ENCODE data around the gene ARID1B.

The ARID1B gene

DNA sequence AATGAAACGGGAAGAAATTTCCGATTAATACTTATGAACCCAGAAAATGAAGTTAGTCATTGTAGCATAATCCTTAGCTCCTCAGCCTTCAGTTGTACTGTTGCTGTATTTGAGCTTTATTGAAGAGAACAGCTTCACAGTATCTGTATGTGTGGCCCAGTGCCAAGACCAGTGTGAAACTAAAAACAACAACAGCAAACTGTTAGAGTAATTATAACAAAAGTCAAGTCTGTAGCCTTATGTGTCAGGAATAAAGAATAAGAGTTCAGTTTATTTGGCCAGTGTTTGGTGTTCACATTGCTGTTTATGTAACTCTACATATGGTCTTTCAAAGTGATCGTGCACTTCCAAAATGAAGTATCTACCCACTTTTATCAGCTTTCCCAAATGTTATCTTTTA lies 70.9 kb downstream of the ARID1B start:
- TF ChIP-seq, protein P1, sequence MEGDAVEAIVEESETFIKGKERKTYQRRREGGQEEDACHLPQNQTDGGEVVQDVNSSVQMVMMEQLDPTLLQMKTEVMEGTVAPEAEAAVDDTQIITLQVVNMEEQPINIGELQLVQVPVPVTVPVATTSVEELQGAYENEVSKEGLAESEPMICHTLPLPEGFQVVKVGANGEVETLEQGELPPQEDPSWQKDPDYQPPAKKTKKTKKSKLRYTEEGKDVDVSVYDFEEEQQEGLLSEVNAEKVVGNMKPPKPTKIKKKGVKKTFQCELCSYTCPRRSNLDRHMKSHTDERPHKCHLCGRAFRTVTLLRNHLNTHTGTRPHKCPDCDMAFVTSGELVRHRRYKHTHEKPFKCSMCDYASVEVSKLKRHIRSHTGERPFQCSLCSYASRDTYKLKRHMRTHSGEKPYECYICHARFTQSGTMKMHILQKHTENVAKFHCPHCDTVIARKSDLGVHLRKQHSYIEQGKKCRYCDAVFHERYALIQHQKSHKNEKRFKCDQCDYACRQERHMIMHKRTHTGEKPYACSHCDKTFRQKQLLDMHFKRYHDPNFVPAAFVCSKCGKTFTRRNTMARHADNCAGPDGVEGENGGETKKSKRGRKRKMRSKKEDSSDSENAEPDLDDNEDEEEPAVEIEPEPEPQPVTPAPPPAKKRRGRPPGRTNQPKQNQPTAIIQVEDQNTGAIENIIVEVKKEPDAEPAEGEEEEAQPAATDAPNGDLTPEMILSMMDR (IDR thresholded peaks at IDR 0.05; ENCODE audit: low read depth, low read length): no peak
- DNase-seq (ENCODE audit: low read depth, low spot score): peak; percentile 19
- no peak overlapping the region for H3K4me3 ChIP-seq (ENCODE audit: low read depth, low read length)
- in situ Hi-C loops (cut with HindIII; ENCODE audit: low sequenced_read_pairs): no loop called here

DNA sequence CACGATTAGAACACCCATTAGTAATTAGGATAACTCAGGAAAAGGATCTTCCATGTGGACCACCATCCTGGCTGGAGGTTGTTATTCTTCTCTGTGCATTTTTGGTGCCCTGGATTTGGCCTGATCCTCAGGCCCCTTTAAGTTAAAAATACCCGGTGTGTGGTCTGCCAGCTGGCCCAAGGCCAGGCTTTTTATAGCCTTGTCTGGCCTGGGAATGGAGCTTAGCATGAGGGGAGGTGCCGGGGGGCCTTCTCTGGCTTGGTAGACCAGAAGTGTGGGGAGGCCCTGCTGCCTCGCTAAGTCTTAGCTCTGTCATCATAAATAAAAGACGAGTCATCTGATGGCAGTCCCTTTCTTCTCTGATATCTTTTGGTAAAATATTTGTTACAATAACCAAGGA lies 71.4 kb downstream of the ARID1B start:
- TF ChIP-seq, protein P1 (IDR thresholded peaks at IDR 0.05; ENCODE audit: low read depth, low read length): no peak
- peak; percentile 50 for DNase-seq (ENCODE audit: low read depth, low spot score)
- no peak overlapping the region for H3K4me3 ChIP-seq (ENCODE audit: low read depth, low read length)
- in situ Hi-C loops (cut with HindIII; ENCODE audit: low sequenced_read_pairs): no loop called here

DNA sequence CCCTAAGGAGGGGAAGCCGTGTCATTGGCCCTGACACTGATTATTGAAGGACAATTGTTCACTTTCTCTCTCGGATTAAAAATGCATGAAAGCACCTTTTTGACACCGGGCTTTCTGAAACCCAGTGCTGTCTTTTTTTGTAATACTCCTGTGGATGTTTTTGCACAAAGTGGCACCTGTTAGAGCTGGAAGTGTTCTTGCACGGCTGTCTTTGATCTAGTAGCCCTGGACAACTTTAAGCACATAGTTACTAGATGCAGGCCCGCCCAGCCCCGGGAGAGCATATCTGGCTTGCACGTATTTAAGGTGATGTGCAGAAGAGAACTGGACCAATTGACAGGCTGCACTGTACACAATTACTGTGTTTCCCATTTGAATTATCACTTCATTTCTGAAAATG lies 72.6 kb downstream of the ARID1B start:
- no peak overlapping the region for H3K4me3 ChIP-seq (ENCODE audit: low read depth, low read length)
- TF ChIP-seq, protein P1 (IDR thresholded peaks at IDR 0.05; ENCODE audit: low read depth, low read length): no peak
- in situ Hi-C loops (cut with HindIII; ENCODE audit: low sequenced_read_pairs): no loop called here
- no peak for DNase-seq (ENCODE audit: low read depth, low spot score)

DNA sequence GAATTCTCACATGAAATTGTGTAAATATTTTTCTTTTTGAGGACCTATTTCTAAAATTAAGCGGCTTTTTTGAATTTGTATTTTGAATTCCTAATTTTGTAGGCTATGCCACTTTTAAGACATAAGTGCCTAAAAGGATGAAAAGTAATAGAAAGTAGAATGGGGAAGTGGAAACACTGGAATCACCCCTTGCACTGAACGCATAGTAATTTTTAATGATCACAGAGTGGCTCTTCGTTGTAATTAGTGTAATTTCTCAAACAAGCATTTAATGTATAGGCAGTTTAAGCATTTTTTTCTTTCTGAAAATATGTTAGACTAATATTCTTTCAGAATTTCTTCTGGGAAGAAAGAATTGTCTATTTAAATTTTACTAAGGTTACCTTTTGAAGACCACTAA lies 73.2 kb downstream of the ARID1B start:
- in situ Hi-C loops (cut with HindIII; ENCODE audit: low sequenced_read_pairs): no loop called here
- no peak overlapping the region for H3K4me3 ChIP-seq (ENCODE audit: low read depth, low read length)
- no peak for DNase-seq (ENCODE audit: low read depth, low spot score)
- TF ChIP-seq, protein P1 (IDR thresholded peaks at IDR 0.05; ENCODE audit: low read depth, low read length): no peak

DNA sequence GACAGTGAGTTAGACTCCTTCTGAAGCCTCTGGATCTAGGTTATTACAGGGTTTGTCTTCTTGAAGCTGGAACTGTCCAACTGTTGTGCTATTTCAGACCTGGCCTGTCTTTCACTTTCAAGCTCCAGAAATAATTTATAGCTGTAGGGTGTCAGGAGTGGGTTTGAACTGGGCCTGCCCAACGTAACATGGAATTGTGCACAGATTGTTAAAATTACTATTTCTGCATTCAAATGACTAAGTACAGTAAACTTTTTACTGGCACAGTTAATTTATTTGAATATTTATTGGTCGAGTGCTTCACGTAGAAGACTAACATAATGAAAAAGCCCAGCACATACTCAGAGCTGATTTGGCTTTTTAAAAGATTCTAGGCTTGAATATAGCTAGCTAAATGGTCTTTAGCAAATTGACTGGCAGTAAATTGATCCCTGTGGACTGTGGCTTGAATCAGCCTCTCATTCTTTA lies 74.3 kb downstream of the ARID1B start:
- TF ChIP-seq, protein P1 (IDR thresholded peaks at IDR 0.05; ENCODE audit: low read depth, low read length): no peak
- no peak for DNase-seq (ENCODE audit: low read depth, low spot score)
- no peak overlapping the region for H3K4me3 ChIP-seq (ENCODE audit: low read depth, low read length)
- in situ Hi-C loops (cut with HindIII; ENCODE audit: low sequenced_read_pairs): no loop called here

DNA sequence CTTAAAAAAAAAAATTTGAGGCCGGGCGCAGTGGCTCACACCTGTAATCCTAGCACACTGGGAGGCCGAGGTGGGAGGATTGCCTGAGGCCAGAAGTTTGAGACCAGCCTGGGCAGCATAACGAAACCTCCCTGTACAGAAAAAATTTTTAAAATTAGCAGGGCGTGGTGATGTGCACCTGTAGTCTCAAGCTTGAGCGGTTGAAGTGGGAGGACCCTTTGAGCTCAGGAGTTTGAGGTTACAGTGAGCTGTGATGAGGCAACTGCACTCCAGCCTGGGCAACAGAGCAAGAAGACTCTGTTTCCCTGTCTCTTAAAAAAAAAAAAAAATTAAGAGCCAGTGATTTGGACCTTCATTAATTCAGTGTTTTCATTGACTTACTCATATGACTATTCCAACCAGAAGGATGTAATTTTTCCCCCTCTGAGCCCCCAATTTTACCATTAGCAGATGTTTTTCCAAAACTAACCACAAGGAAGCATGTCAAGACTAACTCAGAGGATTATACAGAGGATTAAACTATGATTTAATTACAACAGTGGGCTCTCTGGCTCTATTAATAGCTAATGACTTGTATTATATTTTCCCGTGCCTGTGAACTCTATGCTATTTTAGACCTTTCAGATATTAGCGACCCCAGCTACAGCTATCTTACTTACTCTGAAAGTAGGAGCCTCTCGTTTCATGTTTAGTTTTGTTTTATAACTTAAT lies 75.1 kb downstream of the ARID1B start:
- DNase-seq (ENCODE audit: low read depth, low spot score): no peak
- no peak overlapping the region for H3K4me3 ChIP-seq (ENCODE audit: low read depth, low read length)
- TF ChIP-seq, protein P1 (IDR thresholded peaks at IDR 0.05; ENCODE audit: low read depth, low read length): no peak
- in situ Hi-C loops (cut with HindIII; ENCODE audit: low sequenced_read_pairs): no loop called here
